ENCODE measurements around the gene TXNRD1.

TXNRD1 gene

DNA sequence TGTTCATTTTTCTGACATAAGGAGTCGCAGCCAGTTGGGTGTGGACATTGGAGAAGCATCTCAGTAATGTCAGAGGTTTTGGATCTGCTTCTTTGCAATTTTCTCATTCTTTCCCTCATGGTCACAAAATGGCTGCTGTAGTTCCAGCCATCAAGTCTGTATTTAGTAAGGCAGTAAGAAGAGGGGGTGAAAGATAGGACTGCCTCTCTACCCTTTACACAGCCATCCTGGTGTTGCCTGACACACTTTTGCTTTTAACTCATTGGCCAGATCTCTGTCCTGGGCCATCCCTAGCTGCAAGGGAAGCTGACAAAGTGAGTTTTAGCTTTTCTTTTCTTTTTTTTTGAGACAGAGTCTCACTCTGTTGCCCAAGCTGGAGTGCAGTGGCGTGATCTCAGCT is 154.1 kb downstream of the TXNRD1 start:
- TF ChIP-seq, protein P1, sequence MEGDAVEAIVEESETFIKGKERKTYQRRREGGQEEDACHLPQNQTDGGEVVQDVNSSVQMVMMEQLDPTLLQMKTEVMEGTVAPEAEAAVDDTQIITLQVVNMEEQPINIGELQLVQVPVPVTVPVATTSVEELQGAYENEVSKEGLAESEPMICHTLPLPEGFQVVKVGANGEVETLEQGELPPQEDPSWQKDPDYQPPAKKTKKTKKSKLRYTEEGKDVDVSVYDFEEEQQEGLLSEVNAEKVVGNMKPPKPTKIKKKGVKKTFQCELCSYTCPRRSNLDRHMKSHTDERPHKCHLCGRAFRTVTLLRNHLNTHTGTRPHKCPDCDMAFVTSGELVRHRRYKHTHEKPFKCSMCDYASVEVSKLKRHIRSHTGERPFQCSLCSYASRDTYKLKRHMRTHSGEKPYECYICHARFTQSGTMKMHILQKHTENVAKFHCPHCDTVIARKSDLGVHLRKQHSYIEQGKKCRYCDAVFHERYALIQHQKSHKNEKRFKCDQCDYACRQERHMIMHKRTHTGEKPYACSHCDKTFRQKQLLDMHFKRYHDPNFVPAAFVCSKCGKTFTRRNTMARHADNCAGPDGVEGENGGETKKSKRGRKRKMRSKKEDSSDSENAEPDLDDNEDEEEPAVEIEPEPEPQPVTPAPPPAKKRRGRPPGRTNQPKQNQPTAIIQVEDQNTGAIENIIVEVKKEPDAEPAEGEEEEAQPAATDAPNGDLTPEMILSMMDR (conservative IDR thresholded peaks at IDR 0.05; ENCODE audit: control insufficient read depth, insufficient read depth, low read depth, low read length) = no peak
- no peak for DNase-seq (ENCODE audit: low read depth)

DNA sequence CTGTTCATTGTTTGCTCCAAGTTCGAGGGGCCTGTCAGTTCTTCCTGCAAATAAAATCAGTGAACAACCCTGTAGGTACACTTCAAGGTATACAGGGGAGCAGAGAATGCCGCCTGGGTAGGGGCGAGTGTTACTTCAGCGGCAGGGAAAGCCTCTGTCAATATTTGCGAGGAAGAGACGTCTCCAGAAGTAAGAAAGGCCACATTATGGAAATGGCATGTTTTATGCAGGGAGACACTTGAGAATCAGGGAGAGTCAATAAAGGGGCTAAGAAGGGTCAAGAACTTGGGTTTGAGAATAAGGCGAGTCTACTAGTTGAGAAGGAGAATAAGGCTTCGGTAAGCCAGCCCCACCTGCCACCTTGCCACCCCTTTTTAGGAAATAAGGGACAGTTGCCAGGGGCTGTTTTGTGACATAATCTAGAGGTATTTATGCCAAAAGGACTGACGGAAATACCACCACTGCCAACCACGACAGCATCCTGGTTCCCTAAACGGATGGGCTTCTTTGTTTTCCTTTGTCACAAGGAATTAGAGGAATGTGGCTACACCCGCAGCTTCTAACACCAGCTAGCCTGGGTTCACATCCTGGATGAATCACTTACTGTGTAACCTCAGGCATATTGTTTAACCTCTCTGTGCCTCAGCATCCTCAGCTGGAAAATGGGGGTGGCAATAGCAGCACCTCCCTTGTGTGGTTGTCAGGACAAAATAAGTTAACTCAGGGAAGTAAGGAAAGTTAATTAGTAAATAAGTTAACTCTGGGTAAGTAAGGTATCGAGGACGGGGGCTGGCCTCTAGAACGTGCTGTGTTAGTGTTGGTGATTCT is 155.7 kb downstream of the TXNRD1 start:
- H3K4me3 ChIP-seq (ENCODE audit: control insufficient read depth, low read depth, low read length) = no peak overlapping the region
- TF ChIP-seq, protein P1 (conservative IDR thresholded peaks at IDR 0.05; ENCODE audit: control insufficient read depth, insufficient read depth, low read depth, low read length) = no peak
- DNase-seq (ENCODE audit: low read depth) = peak; percentile 37

More for the DNA sequence above, 154.1 kb downstream of the TXNRD1 start:
- H3K4me3 ChIP-seq (ENCODE audit: control insufficient read depth, low read depth, low read length) = no peak overlapping the region

DNA sequence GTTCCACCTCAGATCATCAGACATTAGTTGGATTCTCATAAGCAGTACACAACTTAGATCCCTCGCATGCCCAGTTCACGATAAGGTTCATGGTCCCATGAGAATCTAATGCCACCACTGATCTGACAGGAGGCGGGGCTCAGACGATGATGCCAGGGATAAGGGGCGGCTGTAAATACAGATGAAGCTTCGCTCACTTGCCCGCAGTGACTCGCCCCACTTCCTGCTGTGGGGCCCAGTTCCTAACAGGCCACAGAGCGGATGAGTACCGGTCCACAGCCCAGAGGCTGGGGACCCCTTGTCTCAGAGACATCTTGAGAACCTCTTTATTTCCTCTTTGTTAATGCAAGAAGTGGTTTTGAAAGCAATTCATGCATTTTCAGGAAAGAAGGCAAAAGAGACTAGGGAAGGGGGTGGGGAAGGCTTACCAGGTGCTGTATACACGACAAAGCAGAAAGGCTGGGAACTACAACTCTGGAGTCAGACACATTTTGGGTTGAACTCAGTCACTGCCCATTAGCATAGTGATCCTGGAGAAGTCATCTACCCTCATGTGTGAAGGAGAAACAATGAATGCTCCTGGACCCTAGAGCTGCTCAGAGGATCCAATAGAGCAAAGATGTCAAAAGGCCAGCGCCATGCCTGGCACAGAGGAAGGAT is 156.6 kb downstream of the TXNRD1 start:
- H3K4me3 ChIP-seq (ENCODE audit: control insufficient read depth, low read depth, low read length) = no peak overlapping the region
- DNase-seq (ENCODE audit: low read depth) = no peak
- TF ChIP-seq, protein P1 (conservative IDR thresholded peaks at IDR 0.05; ENCODE audit: control insufficient read depth, insufficient read depth, low read depth, low read length) = no peak

DNA sequence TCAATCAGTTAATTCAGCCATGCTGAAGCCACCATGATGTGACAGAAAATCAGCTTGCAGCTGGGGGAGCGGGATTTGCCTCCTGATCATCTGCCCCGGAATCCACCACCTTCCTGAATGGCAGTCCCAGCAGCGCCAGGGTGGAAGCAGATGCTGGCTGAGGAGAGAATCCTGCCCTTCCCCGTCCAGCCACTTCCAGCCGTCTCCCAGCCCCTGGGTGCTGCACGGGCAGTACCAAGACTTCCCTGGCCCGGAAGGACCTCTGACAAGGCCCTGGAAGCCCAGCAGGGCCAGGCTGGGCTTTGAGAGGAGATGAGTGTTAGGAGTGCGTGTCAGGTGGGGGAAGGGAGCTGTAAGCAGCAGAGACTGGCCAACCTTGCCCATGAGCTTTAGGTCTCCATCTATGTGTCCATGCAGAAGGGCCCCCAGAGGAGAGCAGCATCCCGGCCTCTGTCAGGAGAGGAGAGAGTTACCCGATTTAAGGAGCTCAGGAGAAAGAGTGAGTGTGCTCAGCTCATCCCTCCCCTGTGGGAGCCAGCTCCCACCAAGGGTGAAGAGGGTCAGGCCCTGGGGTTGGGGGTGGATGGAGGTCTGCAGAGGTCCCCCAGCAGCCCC is 157.2 kb downstream of the TXNRD1 start:
- DNase-seq (ENCODE audit: low read depth) = no peak
- TF ChIP-seq, protein P1 (conservative IDR thresholded peaks at IDR 0.05; ENCODE audit: control insufficient read depth, insufficient read depth, low read depth, low read length) = no peak
- H3K4me3 ChIP-seq (ENCODE audit: control insufficient read depth, low read depth, low read length) = no peak overlapping the region

DNA sequence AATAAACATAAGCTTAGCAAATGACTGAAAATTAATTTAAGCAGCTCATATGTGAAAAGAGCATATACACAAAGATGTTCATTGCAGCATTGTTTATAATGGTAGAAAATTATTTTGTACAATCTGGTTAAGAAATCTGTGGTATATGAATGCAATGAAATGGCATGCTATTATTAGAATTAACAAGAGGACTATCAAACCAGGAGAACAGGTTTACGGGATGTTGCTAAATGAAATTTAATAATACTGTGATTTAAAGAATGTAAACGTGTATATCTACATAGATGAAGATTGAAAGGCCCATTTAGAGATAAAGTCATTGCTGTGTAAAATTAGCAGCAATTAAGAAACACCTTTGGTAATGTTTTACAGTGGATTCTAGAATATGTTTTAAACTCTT is 158.5 kb downstream of the TXNRD1 start:
- no peak for DNase-seq (ENCODE audit: low read depth)
- H3K4me3 ChIP-seq (ENCODE audit: control insufficient read depth, low read depth, low read length) = no peak overlapping the region
- TF ChIP-seq, protein P1 (conservative IDR thresholded peaks at IDR 0.05; ENCODE audit: control insufficient read depth, insufficient read depth, low read depth, low read length) = no peak

DNA sequence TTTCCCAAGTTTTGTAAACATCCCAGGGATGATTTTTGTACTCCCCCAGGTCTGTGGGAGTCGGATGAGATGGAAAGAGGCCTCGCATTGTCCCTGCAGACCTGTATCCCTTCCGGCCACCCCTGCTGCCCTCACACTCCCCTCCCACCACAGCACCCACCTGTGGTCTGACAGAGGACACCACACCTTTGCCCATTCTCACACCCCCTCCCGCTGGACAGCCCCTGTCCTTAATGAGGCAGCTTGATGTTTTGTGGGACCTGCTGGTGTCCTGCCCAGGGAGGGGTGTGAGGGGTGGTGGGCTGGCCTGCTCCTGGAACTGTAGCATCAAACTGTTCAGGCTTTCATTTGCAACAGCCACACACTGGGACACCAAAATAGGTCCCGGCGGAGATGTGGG is 159.2 kb downstream of the TXNRD1 start:
- DNase-seq (ENCODE audit: low read depth) = no peak
- TF ChIP-seq, protein P1 (conservative IDR thresholded peaks at IDR 0.05; ENCODE audit: control insufficient read depth, insufficient read depth, low read depth, low read length) = no peak
- no peak overlapping the region for H3K4me3 ChIP-seq (ENCODE audit: control insufficient read depth, low read depth, low read length)
